Right atrium auricular region (tissue), 2 donors: Measurements from ENCODE around the gene SIRT7. TPM values are rescaled to one million over a fixed set of nuclear protein-coding genes. Genes with fewer than 3 reads are reported as not detected.
A peak's percentile ranks its signal among the peaks of the same experiment; 100 is the strongest.

Source experiments
- DNase-seq: peaks from one replicate; pipeline ENCODE4 v3.0.0-alpha.2; 2019; ENCODE audit warnings: low spot score
- H3K27ac ChIP-seq, 2 donors: fragments of 200-600 bp; sonication (generic); 1 replicate in 1 of 2; 2 replicates in 1 of 2; pipeline ENCODE4 v1.5.1; 2016 to 2019
- H3K27me3 ChIP-seq, 2 donors: fragments of 200-600 bp; sonication (generic); one replicate each; pipeline versions ENCODE4 v1.5.1 to v1.6.0; 2017 to 2019
- H3K36me3 ChIP-seq: fragments of 200-600 bp; sonication (generic); one replicate; pipeline ENCODE4 v1.5.1; 2016
- H3K4me1 ChIP-seq, 2 donors: fragments of 200-600 bp; sonication (generic); one replicate each; pipeline versions ENCODE4 v1.5.1 to v1.6.0; 2017 to 2019
- H3K4me3 ChIP-seq, 2 donors: fragments of 200-600 bp; sonication (generic); 1 replicate in 1 of 2; 2 replicates in 1 of 2; pipeline ENCODE4 v1.5.1; 2017 to 2019; ENCODE audit warnings: mild to moderate bottlenecking in 1 of 2, moderate library complexity in 1 of 2
- H3K9me3 ChIP-seq, 2 donors: fragments of 200-600 bp; sonication (generic); one replicate each; pipeline ENCODE4 v1.5.1; 2019
- CTCF ChIP-seq, 2 donors: fragments of 200-600 bp; sonication (generic); IDR thresholded peaks; one replicate each; pipeline ENCODE4 v1.5.1; 2019; ENCODE audit warnings: antibody characterized with exemption in 2 of 2
- total RNA-seq, 2 donors: library from RNA; depleted of rRNA; stranded (reverse); fragments of >200 nt; gene quantifications; one replicate each; pipeline ENCODE4 v1.1.0, GENCODE V29; 2016

SIRT7 gene
- total RNA-seq, 2 donors from 2014 or later, result 2.8 to 4.9 TPM

- H3K27me3 ChIP-seq, result no peaks in the 10 kb centered on the region
- no peak overlapping the region for H3K4me3 ChIP-seq
- no peaks in the 10 kb centered on the region for H3K9me3 ChIP-seq
- peak overlapping the region; percentile 3 to 76 for H3K27ac ChIP-seq
- DNase-seq, result no peak
- peaks cover 0 to 74% of the 10 kb centered on the region in 2 donors for H3K4me1 ChIP-seq
- H3K36me3 ChIP-seq, result peaks cover 24% of the 10 kb centered on the region
- TF ChIP-seq CTCF (IDR thresholded peaks at IDR 0.05), result no peak
Measured at GRCh38 chr17:81924557-81925532, 6.9 kb upstream of the SIRT7 start.

DNA sequence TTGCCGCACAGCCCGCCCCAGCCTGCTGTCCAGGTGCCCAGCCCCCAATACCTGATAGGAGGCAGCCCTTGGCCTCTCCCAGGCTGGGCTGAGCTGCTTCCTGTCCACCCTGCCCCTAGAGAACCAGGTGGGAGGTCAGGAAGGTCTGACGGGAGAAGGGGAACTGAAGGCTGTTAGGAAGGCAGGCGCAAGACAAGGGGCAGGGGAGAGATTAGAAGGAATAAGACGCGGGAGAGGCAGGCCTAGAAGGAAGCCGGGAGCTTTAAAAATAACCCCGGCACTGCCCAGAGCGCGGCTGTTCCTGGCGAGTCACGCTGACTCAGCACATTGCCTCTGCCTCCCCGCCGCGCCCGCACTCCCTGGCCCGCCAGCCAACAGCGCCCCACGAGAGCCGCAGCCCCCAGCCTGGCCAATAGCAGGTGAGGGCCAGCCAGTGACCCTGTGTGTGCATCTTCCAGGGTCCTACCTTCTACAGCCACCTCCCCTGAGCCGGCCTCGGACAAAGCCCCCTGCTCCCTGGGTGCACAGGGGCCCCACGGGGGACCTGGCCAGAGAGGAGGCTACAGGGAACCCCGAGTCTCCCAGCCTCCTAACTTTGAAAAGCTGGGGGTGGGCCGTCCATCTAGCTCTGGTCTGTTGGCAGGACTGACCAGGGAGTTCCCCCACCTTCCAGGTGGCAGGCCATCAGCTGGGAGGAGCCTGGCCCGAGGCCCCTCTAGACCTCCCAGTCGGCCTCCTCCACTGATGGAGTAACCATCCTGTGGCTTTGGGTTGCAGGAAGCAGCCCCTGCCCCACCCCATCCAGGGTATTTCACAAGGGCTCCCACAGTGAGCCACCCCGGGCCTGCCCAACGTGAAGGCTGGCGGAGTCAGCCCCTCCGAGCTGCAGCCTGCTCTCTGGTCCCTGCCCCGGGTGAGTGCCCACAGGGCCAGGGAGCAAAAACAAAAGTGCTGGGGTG, 5.6 kb upstream of the SIRT7 start:
- Histone ChIP-seq H3K27ac (peak overlapping the region; percentile 47 to 76), H3K27me3 (no peaks in the 10 kb centered on the region), H3K9me3 (no peaks in the 10 kb centered on the region), H3K36me3 (peaks cover 27% of the 10 kb centered on the region), H3K4me1 (peaks cover 0 to 78% of the 10 kb centered on the region in 2 donors), H3K4me3 (peak overlapping the region; percentile 13 to 38)
- peak; percentile 70 for DNase-seq
- no peak for TF ChIP-seq CTCF (IDR thresholded peaks at IDR 0.05)

GRCh38 chr17:81922566-81923301, 4.8 kb upstream of the SIRT7 start:
- Histone ChIP-seq H3K4me1 (peaks cover 0 to 75% of the 10 kb centered on the region in 2 donors), H3K4me3 (peak overlapping the region in 1 of 2 donors; percentile 38), H3K27ac (peak overlapping the region; percentile 47 to 76), H3K27me3 (no peaks in the 10 kb centered on the region), H3K36me3 (peaks cover 27% of the 10 kb centered on the region), H3K9me3 (no peaks in the 10 kb centered on the region)
- no peak for TF ChIP-seq CTCF (IDR thresholded peaks at IDR 0.05)
- no peak for DNase-seq

DNA sequence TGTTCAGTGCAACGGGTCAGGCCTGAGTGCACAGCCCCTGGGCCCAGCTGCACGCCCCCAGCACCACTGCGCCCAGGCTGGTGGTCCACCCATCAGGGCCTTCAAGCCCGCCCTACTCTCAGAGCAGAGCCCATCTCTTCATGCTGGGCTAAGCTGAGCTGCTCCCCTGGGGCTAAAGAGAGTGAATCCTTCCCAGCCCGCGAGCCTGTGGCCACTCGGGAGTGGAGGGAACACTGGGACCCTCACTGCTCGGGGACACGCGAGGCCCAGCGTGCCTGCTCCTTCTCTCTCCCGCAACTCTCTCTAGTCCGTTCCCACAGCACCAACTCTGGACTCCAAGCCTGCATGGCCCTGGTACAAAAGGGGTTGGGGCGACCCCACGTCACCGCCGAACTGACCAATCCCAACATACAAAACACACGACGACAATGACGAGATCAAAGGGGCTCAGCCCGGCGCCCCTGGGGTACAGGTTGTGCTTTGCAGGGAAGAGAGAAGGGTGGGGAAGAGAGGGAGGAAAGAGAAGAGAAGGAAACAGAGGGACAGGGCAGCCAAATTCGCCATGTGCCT, 4.1 kb upstream of the SIRT7 start:
- no peak for TF ChIP-seq CTCF (IDR thresholded peaks at IDR 0.05)
- Histone ChIP-seq H3K36me3 (peaks cover 27% of the 10 kb centered on the region), H3K9me3 (no peaks in the 10 kb centered on the region), H3K4me3 (no peak overlapping the region), H3K27ac (no peak overlapping the region), H3K27me3 (no peaks in the 10 kb centered on the region), H3K4me1 (peaks cover 0 to 80% of the 10 kb centered on the region in 2 donors)
- DNase-seq, result no peak

DNA sequence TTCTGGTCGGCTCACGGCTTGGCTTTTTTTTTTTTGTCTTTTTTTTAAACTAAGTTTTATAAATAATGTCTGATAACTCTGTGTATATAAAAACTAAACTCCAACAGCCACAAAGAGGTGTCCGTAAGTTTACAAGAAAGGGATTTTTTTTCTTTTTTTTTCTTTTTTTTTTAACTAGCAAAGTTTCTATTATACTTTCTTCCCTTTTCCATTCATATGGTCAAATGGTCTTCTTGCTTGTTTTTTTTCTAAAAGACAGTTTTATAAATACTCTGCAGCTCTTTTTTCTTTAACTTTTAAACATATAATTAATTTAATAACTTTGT, 3.5 kb upstream of the SIRT7 start:
- H3K9me3 ChIP-seq, result no peaks in the 10 kb centered on the region
- no peak overlapping the region for H3K4me3 ChIP-seq
- peaks cover 0 to 86% of the 10 kb centered on the region in 2 donors for H3K4me1 ChIP-seq
- H3K36me3 ChIP-seq, result peaks cover 27% of the 10 kb centered on the region
- H3K27me3 ChIP-seq, result no peaks in the 10 kb centered on the region
- TF ChIP-seq CTCF (IDR thresholded peaks at IDR 0.05), result no peak
- H3K27ac ChIP-seq, result no peak overlapping the region
- DNase-seq, result no peak
